ENCODE data around the gene TANGO2.

- no peak for TF ChIP-seq SUZ12 (IDR thresholded peaks at IDR 0.05)
- TF ChIP-seq FOXK2 (IDR thresholded peaks at IDR 0.05) = no peak
- TF ChIP-seq SP1 (IDR thresholded peaks at IDR 0.05) = no peak
- TF ChIP-seq PKNOX1 (IDR thresholded peaks at IDR 0.05) = no peak
- no peak for TF ChIP-seq ZNF384 (IDR thresholded peaks at IDR 0.05)
- no peak for TF ChIP-seq ARNT (IDR thresholded peaks at IDR 0.05)
- no peak for TF ChIP-seq TARDBP (IDR thresholded peaks at IDR 0.05)
- no peak for TF ChIP-seq BHLHE40 (IDR thresholded peaks at IDR 0.05; ENCODE audit: borderline replicate concordance)
- no peak for TF ChIP-seq NFRKB (IDR thresholded peaks at IDR 0.05)
- TF ChIP-seq ELF4 (IDR thresholded peaks at IDR 0.05) = no peak
- no peak for TF ChIP-seq FOXM1 (IDR thresholded peaks at IDR 0.05; ENCODE audit: borderline replicate concordance)
- TF ChIP-seq HDGF (IDR thresholded peaks at IDR 0.05; ENCODE audit: borderline replicate concordance) = no peak
- no peak for TF ChIP-seq FOXA1 (IDR thresholded peaks at IDR 0.05)
- no peak for TF ChIP-seq LEF1 (IDR thresholded peaks at IDR 0.05; ENCODE audit: borderline replicate concordance)
Measured at GRCh38 chr22:19992921-19993355, 28.0 kb upstream of the TANGO2 start.
